WTC11 (cell line): Measurements from ENCODE around the gene MYOM3. TPM values are rescaled to one million over a fixed set of nuclear protein-coding genes. Genes with fewer than 3 reads are reported as not detected.

ENCODE experiments used
- ATAC-seq: fragments of 200-7000 bp; cut with Tn5 transposase; 2 replicates; pipeline ENCODE4 v1.10.0; 2021; ENCODE audit warnings: mild to moderate bottlenecking, moderate library complexity
- CTCF ChIA-PET: fragments of 300-600 bp; sonication (Branson Sonifier 250); formaldehyde crosslinking; loops from one replicate; lab custom pipeline; 2021; ENCODE audit warnings: antibody characterized with exemption; lab: Charles Lee
- POLR2A ChIA-PET: fragments of 350-600 bp; sonication (Branson Sonifier 250); formaldehyde crosslinking; loops from one replicate; lab custom pipeline; 2021; ENCODE audit warnings: antibody characterized with exemption; lab: Charles Lee
- DNase-seq: peaks from one replicate; pipeline ENCODE4 v3.0.0; 2021; ENCODE audit warnings: low spot score
- H3K27ac Mint-ChIP-seq: 2 replicates; pipeline ENCODE4 v1.8.0; 2021; ENCODE audit warnings: mixed read lengths
- H3K27me3 Mint-ChIP-seq: 2 replicates; pipeline ENCODE4 v1.8.0; 2021; ENCODE audit warnings: low read depth, mild to moderate bottlenecking, moderate library complexity, mixed read lengths
- H3K36me3 Mint-ChIP-seq: 2 replicates; pipeline ENCODE4 v1.8.0; 2021; ENCODE audit warnings: mixed read lengths
- H3K4me1 Mint-ChIP-seq: 2 replicates; pipeline ENCODE4 v1.8.0; 2022; ENCODE audit warnings: mixed read lengths
- H3K4me3 Mint-ChIP-seq: 2 replicates; pipeline ENCODE4 v1.8.0; 2021; ENCODE audit warnings: mild to moderate bottlenecking, moderate library complexity, mixed read lengths
- H3K9me3 Mint-ChIP-seq: 2 replicates; pipeline ENCODE4 v1.8.0; 2021; ENCODE audit warnings: mixed read lengths
- AR ChIP-seq: fragments of 250-450 bp; sonication (Bioruptor Pico); IDR thresholded peaks from 2 replicates; pipeline ENCODE4 v1.9.0; 2021; ENCODE audit warnings: mild to moderate bottlenecking
- ATF1 ChIP-seq: sonication (generic); formaldehyde crosslinking; IDR thresholded peaks from 2 replicates; pipeline ENCODE4 v1.8.1; 2023; ENCODE audit warnings: mild to moderate bottlenecking, moderate library complexity, missing genetic modification reagents
- ATF2 ChIP-seq: sonication (generic); formaldehyde crosslinking; IDR thresholded peaks from 2 replicates; pipeline ENCODE4 v1.8.1; 2022; ENCODE audit warnings: low read depth, missing genetic modification reagents, borderline replicate concordance
- E2F4 ChIP-seq: sonication (generic); formaldehyde crosslinking; IDR thresholded peaks from 2 replicates; pipeline ENCODE4 v1.8.1; 2022; ENCODE audit warnings: low read depth, mild to moderate bottlenecking, moderate library complexity, missing genetic modification reagents, borderline replicate concordance
- JUN ChIP-seq: sonication (generic); formaldehyde crosslinking; IDR thresholded peaks from 2 replicates; pipeline ENCODE4 v1.8.0; 2023; ENCODE audit warnings: mild to moderate bottlenecking, missing genetic modification reagents
- MXD4 ChIP-seq: fragments of 250-450 bp; sonication (Bioruptor Pico); IDR thresholded peaks from 2 replicates; pipeline ENCODE4 v1.8.0; 2021; ENCODE audit warnings: mild to moderate bottlenecking, moderate library complexity, borderline replicate concordance
- NR1H2 ChIP-seq: sonication (generic); formaldehyde crosslinking; IDR thresholded peaks from 2 replicates; pipeline ENCODE4 v1.9.0; 2021; ENCODE audit warnings: mild to moderate bottlenecking, moderate library complexity, missing genetic modification reagents
- NR2C2 ChIP-seq: sonication (generic); formaldehyde crosslinking; IDR thresholded peaks from 2 replicates; pipeline ENCODE4 v1.8.0; 2022; ENCODE audit warnings: mild to moderate bottlenecking, missing genetic modification reagents
- OVOL2 ChIP-seq: fragments of 250-450 bp; sonication (Bioruptor Pico); IDR thresholded peaks from 2 replicates; pipeline ENCODE4 v1.9.0; 2021; ENCODE audit warnings: mild to moderate bottlenecking, borderline replicate concordance
- ZMAT4 ChIP-seq: fragments of 250-450 bp; sonication (Bioruptor Pico); IDR thresholded peaks from 2 replicates; pipeline ENCODE4 v1.9.0; 2021; ENCODE audit warnings: mild to moderate bottlenecking
- ZNF121 ChIP-seq: sonication (generic); formaldehyde crosslinking; IDR thresholded peaks from 2 replicates; pipeline ENCODE4 v1.8.0; 2023; ENCODE audit warnings: missing genetic modification reagents
- ZNF281 ChIP-seq: sonication (generic); formaldehyde crosslinking; IDR thresholded peaks from 2 replicates; pipeline ENCODE4 v1.8.0; 2023; ENCODE audit warnings: mild to moderate bottlenecking, missing genetic modification reagents
- total RNA-seq: library from RNA; stranded (reverse); gene quantifications from 3 replicates; pipeline ENCODE4 v1.2.3, GENCODE V29; 2021
- TF ChIP-seq, protein P1 (sequence below): sonication (generic); formaldehyde crosslinking; IDR thresholded peaks from 2 replicates; pipeline ENCODE4 v1.8.1; 2022; ENCODE audit warnings: missing genetic modification reagents, borderline replicate concordance
- TF ChIP-seq, protein P2 (sequence below): fragments of 200-600 bp; IDR thresholded peaks from 2 replicates; pipeline ENCODE4 v1.8.0; 2022; ENCODE audit warnings: antibody characterized with exemption
- TF ChIP-seq, protein P3 (sequence below): fragments of 250-450 bp; sonication (Bioruptor Pico); conservative IDR thresholded peaks from 2 replicates; pipeline ENCODE4 v1.9.0; 2021; ENCODE audit warnings: mild to moderate bottlenecking
- TF ChIP-seq, protein P4 (sequence below): sonication (generic); formaldehyde crosslinking; IDR thresholded peaks from 2 replicates; pipeline ENCODE4 v1.8.0; 2023; ENCODE audit warnings: missing genetic modification reagents
- TF ChIP-seq, protein P5 (sequence below): fragments of 250-450 bp; sonication (Bioruptor Pico); IDR thresholded peaks from 2 replicates; pipeline ENCODE4 v1.9.0; 2021; ENCODE audit warnings: mild to moderate bottlenecking, borderline replicate concordance

Gene MYOM3
- total RNA-seq, 1 experiment from 2014 or later, result 0.13 TPM

DNA sequence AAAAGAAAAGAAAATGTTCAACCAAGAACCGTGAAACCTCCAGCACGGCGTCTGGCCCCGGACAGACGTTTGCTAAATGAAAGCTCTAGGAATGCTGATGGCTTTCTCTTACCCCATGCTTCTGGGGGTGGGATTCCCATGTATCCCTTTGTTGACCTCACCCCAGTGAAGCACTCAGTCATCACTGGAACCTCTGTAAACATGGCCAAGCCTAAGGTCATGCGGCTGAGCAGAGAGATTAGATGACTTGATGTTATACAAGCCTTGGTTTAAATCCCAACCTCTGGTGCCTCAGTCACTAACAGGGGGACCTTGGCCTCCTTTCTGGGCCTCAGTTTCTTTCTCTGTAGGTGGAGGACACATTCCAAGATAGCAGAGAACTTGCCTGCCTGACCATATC lies 2.8 kb upstream of the MYOM3 start:
- Mint-ChIP-seq H3K36me3 (no peaks in the 10 kb centered on the region), H3K27me3 (no peaks in the 10 kb centered on the region), H3K4me3 (no peak overlapping the region), H3K9me3 (no peaks in the 10 kb centered on the region), H3K4me1 (peaks cover 29% of the 10 kb centered on the region), H3K27ac (no peak overlapping the region)
- DNase-seq (no peak), ATAC-seq (no peak)
- ChIA-PET POLR2A (interaction anchor here (0.7 kb wide), 2 partner anchors 141 to 175 kb away, joined by 3 to 4 read pairs; no protein-coding TSS in a partner anchor), CTCF (interaction anchor here (0.7 to 1.5 kb wide), 4 partner anchors 35 to 276 kb away, joined by 3 to 5 read pairs (median 3); no protein-coding TSS in a partner anchor)
- TF ChIP-seq, protein P1, sequence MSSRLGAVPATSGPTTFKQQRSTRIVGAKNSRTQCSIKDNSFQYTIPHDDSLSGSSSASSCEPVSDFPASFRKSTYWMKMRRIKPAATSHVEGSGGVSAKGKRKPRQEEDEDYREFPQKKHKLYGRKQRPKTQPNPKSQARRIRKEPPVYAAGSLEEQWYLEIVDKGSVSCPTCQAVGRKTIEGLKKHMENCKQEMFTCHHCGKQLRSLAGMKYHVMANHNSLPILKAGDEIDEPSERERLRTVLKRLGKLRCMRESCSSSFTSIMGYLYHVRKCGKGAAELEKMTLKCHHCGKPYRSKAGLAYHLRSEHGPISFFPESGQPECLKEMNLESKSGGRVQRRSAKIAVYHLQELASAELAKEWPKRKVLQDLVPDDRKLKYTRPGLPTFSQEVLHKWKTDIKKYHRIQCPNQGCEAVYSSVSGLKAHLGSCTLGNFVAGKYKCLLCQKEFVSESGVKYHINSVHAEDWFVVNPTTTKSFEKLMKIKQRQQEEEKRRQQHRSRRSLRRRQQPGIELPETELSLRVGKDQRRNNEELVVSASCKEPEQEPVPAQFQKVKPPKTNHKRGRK (CRISPR knock-in tag), result no peak
- TF ChIP-seq, protein P2, sequence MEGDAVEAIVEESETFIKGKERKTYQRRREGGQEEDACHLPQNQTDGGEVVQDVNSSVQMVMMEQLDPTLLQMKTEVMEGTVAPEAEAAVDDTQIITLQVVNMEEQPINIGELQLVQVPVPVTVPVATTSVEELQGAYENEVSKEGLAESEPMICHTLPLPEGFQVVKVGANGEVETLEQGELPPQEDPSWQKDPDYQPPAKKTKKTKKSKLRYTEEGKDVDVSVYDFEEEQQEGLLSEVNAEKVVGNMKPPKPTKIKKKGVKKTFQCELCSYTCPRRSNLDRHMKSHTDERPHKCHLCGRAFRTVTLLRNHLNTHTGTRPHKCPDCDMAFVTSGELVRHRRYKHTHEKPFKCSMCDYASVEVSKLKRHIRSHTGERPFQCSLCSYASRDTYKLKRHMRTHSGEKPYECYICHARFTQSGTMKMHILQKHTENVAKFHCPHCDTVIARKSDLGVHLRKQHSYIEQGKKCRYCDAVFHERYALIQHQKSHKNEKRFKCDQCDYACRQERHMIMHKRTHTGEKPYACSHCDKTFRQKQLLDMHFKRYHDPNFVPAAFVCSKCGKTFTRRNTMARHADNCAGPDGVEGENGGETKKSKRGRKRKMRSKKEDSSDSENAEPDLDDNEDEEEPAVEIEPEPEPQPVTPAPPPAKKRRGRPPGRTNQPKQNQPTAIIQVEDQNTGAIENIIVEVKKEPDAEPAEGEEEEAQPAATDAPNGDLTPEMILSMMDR, result no peak
- TF ChIP-seq, protein P3, sequence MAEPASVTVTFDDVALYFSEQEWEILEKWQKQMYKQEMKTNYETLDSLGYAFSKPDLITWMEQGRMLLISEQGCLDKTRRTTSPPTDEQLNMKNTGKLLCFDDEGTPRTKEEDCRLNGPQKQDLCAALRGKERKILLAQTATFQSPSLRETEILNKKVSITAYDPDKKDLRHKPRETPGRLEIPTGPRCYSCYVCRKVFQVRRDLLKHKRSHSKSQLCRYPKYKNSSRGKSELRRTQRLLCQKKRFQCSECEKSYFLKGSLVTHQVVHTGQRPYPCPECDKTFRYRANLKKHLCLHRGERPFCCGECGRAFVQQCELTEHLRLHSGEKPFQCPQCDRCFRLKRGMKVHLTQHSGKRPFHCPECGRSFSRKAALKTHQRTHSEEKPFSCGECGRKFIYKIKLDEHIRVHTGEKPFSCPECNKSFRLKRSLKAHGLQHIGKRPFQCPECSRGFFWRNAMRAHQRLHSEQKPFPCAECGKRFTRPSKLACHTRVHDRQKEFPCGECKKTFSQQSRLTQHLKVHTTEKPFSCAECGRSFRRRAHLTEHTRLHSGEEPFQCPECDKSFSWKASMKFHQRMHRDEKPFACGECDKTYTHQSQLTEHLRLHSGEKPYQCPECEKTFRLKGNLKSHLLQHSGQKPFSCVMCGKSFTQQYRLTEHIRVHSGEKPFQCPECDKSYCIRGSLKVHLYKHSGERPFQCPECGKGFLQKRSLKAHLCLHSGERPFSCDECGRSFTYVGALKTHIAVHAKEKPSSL, result no peak
- TF ChIP-seq NR1H2 (CRISPR knock-in tag), result no peak
- no peak for TF ChIP-seq E2F4 (CRISPR knock-in tag)
- TF ChIP-seq, protein P4, sequence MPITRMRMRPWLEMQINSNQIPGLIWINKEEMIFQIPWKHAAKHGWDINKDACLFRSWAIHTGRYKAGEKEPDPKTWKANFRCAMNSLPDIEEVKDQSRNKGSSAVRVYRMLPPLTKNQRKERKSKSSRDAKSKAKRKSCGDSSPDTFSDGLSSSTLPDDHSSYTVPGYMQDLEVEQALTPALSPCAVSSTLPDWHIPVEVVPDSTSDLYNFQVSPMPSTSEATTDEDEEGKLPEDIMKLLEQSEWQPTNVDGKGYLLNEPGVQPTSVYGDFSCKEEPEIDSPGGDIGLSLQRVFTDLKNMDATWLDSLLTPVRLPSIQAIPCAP (CRISPR knock-in tag), result no peak
- TF ChIP-seq NR2C2, result no peak
- TF ChIP-seq, protein P5, sequence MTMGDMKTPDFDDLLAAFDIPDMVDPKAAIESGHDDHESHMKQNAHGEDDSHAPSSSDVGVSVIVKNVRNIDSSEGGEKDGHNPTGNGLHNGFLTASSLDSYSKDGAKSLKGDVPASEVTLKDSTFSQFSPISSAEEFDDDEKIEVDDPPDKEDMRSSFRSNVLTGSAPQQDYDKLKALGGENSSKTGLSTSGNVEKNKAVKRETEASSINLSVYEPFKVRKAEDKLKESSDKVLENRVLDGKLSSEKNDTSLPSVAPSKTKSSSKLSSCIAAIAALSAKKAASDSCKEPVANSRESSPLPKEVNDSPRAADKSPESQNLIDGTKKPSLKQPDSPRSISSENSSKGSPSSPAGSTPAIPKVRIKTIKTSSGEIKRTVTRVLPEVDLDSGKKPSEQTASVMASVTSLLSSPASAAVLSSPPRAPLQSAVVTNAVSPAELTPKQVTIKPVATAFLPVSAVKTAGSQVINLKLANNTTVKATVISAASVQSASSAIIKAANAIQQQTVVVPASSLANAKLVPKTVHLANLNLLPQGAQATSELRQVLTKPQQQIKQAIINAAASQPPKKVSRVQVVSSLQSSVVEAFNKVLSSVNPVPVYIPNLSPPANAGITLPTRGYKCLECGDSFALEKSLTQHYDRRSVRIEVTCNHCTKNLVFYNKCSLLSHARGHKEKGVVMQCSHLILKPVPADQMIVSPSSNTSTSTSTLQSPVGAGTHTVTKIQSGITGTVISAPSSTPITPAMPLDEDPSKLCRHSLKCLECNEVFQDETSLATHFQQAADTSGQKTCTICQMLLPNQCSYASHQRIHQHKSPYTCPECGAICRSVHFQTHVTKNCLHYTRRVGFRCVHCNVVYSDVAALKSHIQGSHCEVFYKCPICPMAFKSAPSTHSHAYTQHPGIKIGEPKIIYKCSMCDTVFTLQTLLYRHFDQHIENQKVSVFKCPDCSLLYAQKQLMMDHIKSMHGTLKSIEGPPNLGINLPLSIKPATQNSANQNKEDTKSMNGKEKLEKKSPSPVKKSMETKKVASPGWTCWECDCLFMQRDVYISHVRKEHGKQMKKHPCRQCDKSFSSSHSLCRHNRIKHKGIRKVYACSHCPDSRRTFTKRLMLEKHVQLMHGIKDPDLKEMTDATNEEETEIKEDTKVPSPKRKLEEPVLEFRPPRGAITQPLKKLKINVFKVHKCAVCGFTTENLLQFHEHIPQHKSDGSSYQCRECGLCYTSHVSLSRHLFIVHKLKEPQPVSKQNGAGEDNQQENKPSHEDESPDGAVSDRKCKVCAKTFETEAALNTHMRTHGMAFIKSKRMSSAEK, result no peak
- no peak for TF ChIP-seq ATF2 (CRISPR knock-in tag)
- TF ChIP-seq ZMAT4 (CRISPR knock-in tag), result no peak
- TF ChIP-seq ZNF121 (CRISPR knock-in tag), result no peak
- TF ChIP-seq MXD4 (CRISPR knock-in tag), result no peak
- no peak for TF ChIP-seq ZNF281 (CRISPR knock-in tag)
- TF ChIP-seq JUN, result no peak
- no peak for TF ChIP-seq ATF1 (CRISPR knock-in tag)
- TF ChIP-seq AR (CRISPR knock-in tag), result no peak
- no peak for TF ChIP-seq OVOL2 (CRISPR knock-in tag)
